ENCODE data around the gene EXOC3L1. TPM values are rescaled to one million over a fixed set of nuclear protein-coding genes. Genes with fewer than 3 reads are reported as not detected.

The EXOC3L1 gene
- total RNA-seq, 4 donors from 2014 or later = 1.2 to 10.9 (median 4.7) TPM

GRCh38 chr16:67211674-67212073 lies 21.7 kb upstream of the EXOC3L1 start:
- Histone ChIP-seq H3K27me3 (no peaks in the 10 kb centered on the region), H3K4me1 (peaks cover 0 to 9% (median 0%) of the 10 kb centered on the region in 4 donors), H3K4me3 (no peak overlapping the region), H3K36me3 (no peaks in the 10 kb centered on the region), H3K9me3 (no peaks in the 10 kb centered on the region), H3K27ac (no peak overlapping the region)
- DNase-seq = no peak
- no peak for TF ChIP-seq CTCF (IDR thresholded peaks at IDR 0.05)
- TF ChIP-seq POLR2A (IDR thresholded peaks at IDR 0.05) = no peak

- Histone ChIP-seq H3K27ac (no peak overlapping the region), H3K27me3 (no peaks in the 10 kb centered on the region), H3K9me3 (no peaks in the 10 kb centered on the region), H3K4me1 (peaks cover 0 to 9% (median 0%) of the 10 kb centered on the region in 4 donors), H3K36me3 (no peaks in the 10 kb centered on the region), H3K4me3 (no peak overlapping the region)
- DNase-seq = no peak
- TF ChIP-seq POLR2A (IDR thresholded peaks at IDR 0.05) (no peak), CTCF (IDR thresholded peaks at IDR 0.05) (no peak)
Measured at GRCh38 chr16:67210069-67210937, 20.4 kb upstream of the EXOC3L1 start.

GRCh38 chr16:67209565-67209964 lies 19.6 kb upstream of the EXOC3L1 start:
- H3K36me3 ChIP-seq = no peaks in the 10 kb centered on the region
- no peak overlapping the region for H3K27ac ChIP-seq
- TF ChIP-seq CTCF (IDR thresholded peaks at IDR 0.05) (no peak), POLR2A (IDR thresholded peaks at IDR 0.05) (no peak)
- no peak overlapping the region for H3K4me3 ChIP-seq
- no peaks in the 10 kb centered on the region for H3K27me3 ChIP-seq
- no peak for DNase-seq
- H3K4me1 ChIP-seq = peaks cover 0 to 9% (median 0%) of the 10 kb centered on the region in 4 donors
- no peaks in the 10 kb centered on the region for H3K9me3 ChIP-seq

- TF ChIP-seq CTCF (IDR thresholded peaks at IDR 0.05) = no peak
- no peaks in the 10 kb centered on the region for H3K27me3 ChIP-seq
- peaks cover 0 to 9% (median 0%) of the 10 kb centered on the region in 3 donors for H3K36me3 ChIP-seq
- no peaks in the 10 kb centered on the region for H3K9me3 ChIP-seq
- H3K4me3 ChIP-seq = no peak overlapping the region
- H3K27ac ChIP-seq = no peak overlapping the region
- no peak for DNase-seq
- no peaks in the 10 kb centered on the region for H3K4me1 ChIP-seq
Measured at GRCh38 chr16:67208154-67208896, 18.4 kb upstream of the EXOC3L1 start.

- TF ChIP-seq CTCF (IDR thresholded peaks at IDR 0.05) = no peak
- TF ChIP-seq POLR2A (IDR thresholded peaks at IDR 0.05) = no peak
- Histone ChIP-seq H3K36me3 (peaks cover 0 to 17% (median 0%) of the 10 kb centered on the region in 3 donors), H3K4me3 (no peak overlapping the region), H3K27me3 (no peaks in the 10 kb centered on the region), H3K9me3 (no peaks in the 10 kb centered on the region), H3K27ac (no peak overlapping the region), H3K4me1 (no peaks in the 10 kb centered on the region)
- DNase-seq = no peak
Measured at GRCh38 chr16:67207249-67208091, 17.5 kb upstream of the EXOC3L1 start.
